ENCODE results near the gene SORT1. TPM values are rescaled to one million over a fixed set of nuclear protein-coding genes. Genes with fewer than 3 reads are reported as not detected.

Gene SORT1
- total RNA-seq, 1 experiment from 2014 or later: 56.5 TPM

- ChIA-PET CTCF (no interaction called here), POLR2A (ENCODE audit: low non-redundant PET) (no interaction called here)
- no peak overlapping the region for H3K27ac ChIP-seq (ENCODE audit: low read depth, low read length, poor library complexity, severe bottlenecking)
- no TSS peak for BruUV-seq (replicated peaks)
- peaks cover 14% of the 10 kb centered on the region for H3K4me1 ChIP-seq (ENCODE audit: insufficient read depth, low read length, poor library complexity, severe bottlenecking)
- DNase-seq (ENCODE audit: low spot score): no peak
- TF ChIP-seq CTCF (conservative IDR thresholded peaks at IDR 0.05; ENCODE audit: low read depth, low read length) (no peak), EZH2 (IDR thresholded peaks at IDR 0.05; ENCODE audit: borderline replicate concordance, low read depth, low read length, poor library complexity, severe bottlenecking) (no peak)
- intact Hi-C loops (cut with micrococcal nuclease; ENCODE audit: unreplicated experiment): no loop called here
- no peaks in the 10 kb centered on the region for H3K27me3 ChIP-seq (replicated peaks; ENCODE audit: insufficient read depth, low read depth, low read length, poor library complexity)
- no peaks in the 10 kb centered on the region for H3K9me3 ChIP-seq (ENCODE audit: low read depth, low read length, poor library complexity, severe bottlenecking)
- no peaks in the 10 kb centered on the region for H3K36me3 ChIP-seq (ENCODE audit: insufficient read depth, low read length, poor library complexity, severe bottlenecking)
- no peak overlapping the region for H3K4me3 ChIP-seq (ENCODE audit: low read depth, low read length, poor library complexity, severe bottlenecking)
These were observed 93.3 kb downstream of the SORT1 start for GRCh38 chr1:109304226-109304920.

GRCh38 chr1:109301874-109302273, 95.8 kb downstream of the SORT1 start:
- BruUV-seq (replicated peaks): no TSS peak
- Histone ChIP-seq H3K4me3 (ENCODE audit: low read depth, low read length, poor library complexity, severe bottlenecking) (no peak overlapping the region), H3K9me3 (ENCODE audit: low read depth, low read length, poor library complexity, severe bottlenecking) (no peaks in the 10 kb centered on the region), H3K36me3 (ENCODE audit: insufficient read depth, low read length, poor library complexity, severe bottlenecking) (no peaks in the 10 kb centered on the region), H3K4me1 (ENCODE audit: insufficient read depth, low read length, poor library complexity, severe bottlenecking) (peaks cover 2% of the 10 kb centered on the region), H3K27ac (ENCODE audit: low read depth, low read length, poor library complexity, severe bottlenecking) (no peak overlapping the region), H3K27me3 (replicated peaks; ENCODE audit: insufficient read depth, low read depth, low read length, poor library complexity) (no peaks in the 10 kb centered on the region)
- DNase-seq (ENCODE audit: low spot score): no peak
- POLR2A ChIA-PET (ENCODE audit: low non-redundant PET): no interaction called here
- TF ChIP-seq EZH2 (IDR thresholded peaks at IDR 0.05; ENCODE audit: borderline replicate concordance, low read depth, low read length, poor library complexity, severe bottlenecking) (no peak), CTCF (conservative IDR thresholded peaks at IDR 0.05; ENCODE audit: low read depth, low read length) (no peak)
- CTCF ChIA-PET: no interaction called here
- intact Hi-C loops (cut with micrococcal nuclease; ENCODE audit: unreplicated experiment): no loop called here

GRCh38 chr1:109300650-109301151, 97.0 kb downstream of the SORT1 start:
- no TSS peak for BruUV-seq (replicated peaks)
- intact Hi-C loops (cut with micrococcal nuclease; ENCODE audit: unreplicated experiment): no loop called here

More at GRCh38 chr1:109300650-109301151, 97.0 kb downstream of the SORT1 start:
- CTCF ChIA-PET: no interaction called here
- POLR2A ChIA-PET (ENCODE audit: low non-redundant PET): no interaction called here
- H3K4me3 ChIP-seq (ENCODE audit: low read depth, low read length, poor library complexity, severe bottlenecking): no peak overlapping the region
- H3K4me1 ChIP-seq (ENCODE audit: insufficient read depth, low read length, poor library complexity, severe bottlenecking): no peaks in the 10 kb centered on the region
- H3K27me3 ChIP-seq (replicated peaks; ENCODE audit: insufficient read depth, low read depth, low read length, poor library complexity): no peaks in the 10 kb centered on the region
- no peaks in the 10 kb centered on the region for H3K9me3 ChIP-seq (ENCODE audit: low read depth, low read length, poor library complexity, severe bottlenecking)
- TF ChIP-seq CTCF (conservative IDR thresholded peaks at IDR 0.05; ENCODE audit: low read depth, low read length) (no peak), EZH2 (IDR thresholded peaks at IDR 0.05; ENCODE audit: borderline replicate concordance, low read depth, low read length, poor library complexity, severe bottlenecking) (no peak)
- no peak overlapping the region for H3K27ac ChIP-seq (ENCODE audit: low read depth, low read length, poor library complexity, severe bottlenecking)
- H3K36me3 ChIP-seq (ENCODE audit: insufficient read depth, low read length, poor library complexity, severe bottlenecking): no peaks in the 10 kb centered on the region
- no peak for DNase-seq (ENCODE audit: low spot score)

Data from A673 (cell line).